T-helper 2 cell (primary cell): ENCODE measurements around the gene SUGCT.

Experiments used
- DNase-seq, 5 experiments: peaks; one replicate each; pipeline versions ENCODE4 v3.0.0 to v3.0.0-alpha.2; 2012 to 2022

The SUGCT gene

GRCh38 chr7:40796723-40797122, 661.9 kb downstream of the SUGCT start:
- no peak for DNase-seq

GRCh38 chr7:40798613-40799012, 663.8 kb downstream of the SUGCT start:
- no peak for DNase-seq

GRCh38 chr7:40799493-40800403, 664.9 kb downstream of the SUGCT start:
- DNase-seq: no peak

- DNase-seq: no peak
Observed at GRCh38 chr7:40800771-40801170, 666.0 kb downstream of the SUGCT start.

GRCh38 chr7:40802497-40802896, 667.7 kb downstream of the SUGCT start:
- DNase-seq: no peak

- DNase-seq: no peak
Observed at GRCh38 chr7:40804477-40805215, 669.8 kb downstream of the SUGCT start.

- no peak for DNase-seq
Observed at GRCh38 chr7:40805361-40805760, 670.6 kb downstream of the SUGCT start.

- no peak for DNase-seq
Observed at GRCh38 chr7:40808378-40808942, 673.7 kb downstream of the SUGCT start.

- no peak for DNase-seq
Observed at GRCh38 chr7:40810274-40810673, 675.5 kb downstream of the SUGCT start.

GRCh38 chr7:40811666-40812065, 676.9 kb downstream of the SUGCT start:
- DNase-seq: no peak

- DNase-seq: no peak
Observed at GRCh38 chr7:40815022-40815421, 680.2 kb downstream of the SUGCT start.

GRCh38 chr7:40815512-40815911, 680.7 kb downstream of the SUGCT start:
- DNase-seq: no peak

GRCh38 chr7:40822861-40823260, 688.1 kb downstream of the SUGCT start:
- DNase-seq: no peak

GRCh38 chr7:40824461-40824860, 689.7 kb downstream of the SUGCT start:
- DNase-seq: no peak

GRCh38 chr7:40826411-40827221, 691.8 kb downstream of the SUGCT start:
- no peak for DNase-seq

- no peak for DNase-seq
Observed at GRCh38 chr7:40827222-40828085, 692.6 kb downstream of the SUGCT start.

GRCh38 chr7:40828686-40829600, 694.1 kb downstream of the SUGCT start:
- DNase-seq: no peak

- DNase-seq: no peak
Observed at GRCh38 chr7:40833191-40833887, 698.5 kb downstream of the SUGCT start.

- no peak for DNase-seq
Observed at GRCh38 chr7:40833888-40834234, 699.1 kb downstream of the SUGCT start.

- DNase-seq: no peak
Observed at GRCh38 chr7:40836218-40836617, 701.4 kb downstream of the SUGCT start.
